ENCODE results near the gene KLHL14.

DNA sequence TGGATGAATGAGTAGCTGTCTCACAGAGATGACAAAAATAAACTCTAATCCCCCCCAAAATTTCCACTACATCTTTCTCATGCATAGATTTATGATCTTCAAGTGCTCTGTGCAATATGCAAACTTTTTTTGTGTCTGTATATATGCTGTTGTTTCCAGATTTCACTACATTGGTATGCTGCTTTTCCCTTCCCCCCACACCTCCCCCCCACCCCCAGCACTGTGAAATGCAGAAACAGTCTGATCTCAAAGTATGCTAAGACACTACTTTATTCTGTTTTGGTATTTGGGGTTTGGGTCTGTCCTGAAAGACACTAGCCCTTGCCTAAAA lies 524 bp upstream of the KLHL14 start:
- TF ChIP-seq POLR2A (IDR thresholded peaks at IDR 0.05; ENCODE audit: low read length) (no peak), GATA1 (IDR thresholded peaks at IDR 0.05; ENCODE audit: low read depth, low read length) (no peak)
